IMR-90 (cell line): ENCODE data around the gene CNGB1. TPM values are rescaled to one million over a fixed set of nuclear protein-coding genes. Genes with fewer than 3 reads are reported as not detected.

Source experiments
- ATAC-seq: fragments of 200-7000 bp; cut with Tn5 transposase; 2 replicates; pipeline ENCODE4 v1.9.1; 2020; ENCODE audit warnings: low read depth, mild to moderate bottlenecking, moderate library complexity
- BruUV-seq: library from RNA; stranded (reverse); fragments of 400-500 nt; replicated peaks from 2 replicates; lab custom pipeline; 2021; lab: Mats Ljungman, UMichigan
- CTCF ChIA-PET: fragments of 300-600 bp; formaldehyde crosslinking; extraction: SDS; loops from one replicate; lab custom pipeline; 2021; ENCODE audit warnings: antibody characterized with exemption; lab: Yijun Ruan, JAX
- POLR2A ChIA-PET: fragments of 300-600 bp; sonication (Branson Sonifier 250); formaldehyde crosslinking; loops from one replicate; lab custom pipeline; 2022; ENCODE audit warnings: antibody characterized with exemption; ENCODE audit not compliant: unreplicated experiment; lab: Charles Lee
- DNase-seq: peaks from one replicate; pipeline ENCODE4 v3.0.0; 2013
- H2AFZ ChIP-seq: replicated peaks from 2 replicates; pipeline ENCODE3; 2013; ENCODE audit warnings: low read length, mild to moderate bottlenecking; ENCODE audit not compliant: poor library complexity
- H2AK5ac ChIP-seq: 2 replicates; pipeline ENCODE4 v1.6.1; 2013; ENCODE audit warnings: low read depth, low read length, inconsistent platforms
- H2AK9ac ChIP-seq: replicated peaks from 2 replicates; pipeline ENCODE3; 2013; ENCODE audit warnings: mild to moderate bottlenecking, low read depth, low read length, moderate library complexity; ENCODE audit not compliant: poor library complexity
- H2BK120ac ChIP-seq: 2 replicates; pipeline ENCODE4 v1.6.1; 2013; ENCODE audit warnings: low read depth, low read length, inconsistent platforms
- H2BK15ac ChIP-seq: 3 replicates; pipeline ENCODE4 v1.6.1; 2013; ENCODE audit warnings: low read depth, low read length, inconsistent platforms
- H2BK20ac ChIP-seq: 2 replicates; pipeline ENCODE4 v1.6.1; 2013; ENCODE audit warnings: low read depth, mild to moderate bottlenecking, inconsistent platforms, low read length, moderate library complexity
- H2BK5ac ChIP-seq: 2 replicates; pipeline ENCODE4 v1.6.1; 2013; ENCODE audit warnings: mild to moderate bottlenecking, low read depth, low read length, inconsistent platforms; ENCODE audit not compliant: poor library complexity, severe bottlenecking
- H3K14ac ChIP-seq: replicated peaks from 2 replicates; pipeline ENCODE4 v1.6.1; 2013; ENCODE audit warnings: low read depth, low read length, inconsistent platforms
- H3K18ac ChIP-seq: 2 replicates; pipeline ENCODE4 v1.6.1; 2013; ENCODE audit warnings: low read depth, low read length, control low read depth
- H3K23ac ChIP-seq: 2 replicates; pipeline ENCODE4 v1.6.1; 2013; ENCODE audit warnings: low read depth, low read length, inconsistent platforms
- H3K27ac ChIP-seq: 2 replicates; pipeline ENCODE4 v1.5.1; 2013; ENCODE audit warnings: mild to moderate bottlenecking, control low read depth, low read length; ENCODE audit not compliant: insufficient read depth
- H3K27me3 ChIP-seq: 2 replicates; pipeline ENCODE4 v1.6.1; 2013; ENCODE audit warnings: low read length; ENCODE audit not compliant: control insufficient read depth, insufficient read depth
- H3K36me3 ChIP-seq: 2 replicates; pipeline ENCODE4 v1.6.1; 2013; ENCODE audit warnings: low read length, mixed read lengths; ENCODE audit not compliant: control insufficient read depth, insufficient read depth
- H3K4ac ChIP-seq: 2 replicates; pipeline ENCODE4 v1.6.1; 2013; ENCODE audit warnings: low read depth, low read length, inconsistent platforms
- H3K4me1 ChIP-seq: 2 replicates; pipeline ENCODE4 v1.6.1; 2013; ENCODE audit warnings: low read length, mixed read lengths; ENCODE audit not compliant: control insufficient read depth, insufficient read depth
- H3K4me2 ChIP-seq: 2 replicates; pipeline ENCODE4 v1.6.1; 2013; ENCODE audit warnings: low read depth, mild to moderate bottlenecking, control low read depth, low read length, moderate library complexity
- H3K4me3 ChIP-seq: 2 replicates; pipeline ENCODE4 v1.5.1; 2013; ENCODE audit warnings: low read depth, mild to moderate bottlenecking, control low read depth, low read length, moderate library complexity; ENCODE audit not compliant: insufficient read depth
- H3K56ac ChIP-seq: 2 replicates; pipeline ENCODE4 v1.6.1; 2013; ENCODE audit warnings: low read length, inconsistent platforms; ENCODE audit not compliant: insufficient read depth; ENCODE audit errors: extremely low read depth
- H3K79me1 ChIP-seq, 2 experiments: 2 replicates each; pipeline ENCODE4 v1.6.1; 2013; ENCODE audit warnings: low read length in 2 of 2, inconsistent platforms in 1 of 2, low read depth in 1 of 2
- H3K9ac ChIP-seq: 2 replicates; pipeline ENCODE4 v1.6.1; 2013; ENCODE audit warnings: low read depth, low read length, control low read depth
- H3K9me1 ChIP-seq: 2 replicates; pipeline ENCODE4 v1.6.1; 2013; ENCODE audit warnings: low read length, inconsistent platforms; ENCODE audit not compliant: insufficient read depth
- H3K9me3 ChIP-seq: 2 replicates; pipeline ENCODE4 v1.6.1; 2013; ENCODE audit warnings: low read length; ENCODE audit not compliant: control insufficient read depth, insufficient read depth
- H4K20me1 ChIP-seq: 2 replicates; pipeline ENCODE4 v1.6.1; 2013; ENCODE audit warnings: low read length, inconsistent platforms; ENCODE audit not compliant: insufficient read depth
- H4K5ac ChIP-seq: 2 replicates; pipeline ENCODE4 v1.6.1; 2013; ENCODE audit warnings: mild to moderate bottlenecking, low read depth, low read length, control low read depth
- H4K8ac ChIP-seq, 2 experiments: 2 replicates each; pipeline ENCODE4 v1.6.1; 2013; ENCODE audit warnings: low read depth in 2 of 2, low read length in 2 of 2, control low read depth in 1 of 2, inconsistent platforms in 1 of 2
- H4K91ac ChIP-seq: 2 replicates; pipeline ENCODE4 v1.6.1; 2013; ENCODE audit warnings: low read depth, low read length, inconsistent platforms; ENCODE audit not compliant: insufficient read depth
- BHLHE40 ChIP-seq: fragments of 150-350 bp; IDR thresholded peaks from 2 replicates; pipeline ENCODE4 v1.6.1; 2016; ENCODE audit warnings: mild to moderate bottlenecking, low read depth, low read length
- CEBPB ChIP-seq: IDR thresholded peaks from 2 replicates; pipeline ENCODE4 v1.6.1; 2012; ENCODE audit warnings: low read depth, low read length, improper control_type of control experiment
- CHD1 ChIP-seq: IDR thresholded peaks from 2 replicates; pipeline ENCODE4 v1.6.1; 2012; ENCODE audit warnings: low read depth, low read length, improper control_type of control experiment
- FOS ChIP-seq: fragments of 150-350 bp; IDR thresholded peaks from 2 replicates; pipeline ENCODE4 v1.6.1; 2016; ENCODE audit warnings: low read depth, low read length
- MAFK ChIP-seq: IDR thresholded peaks from 2 replicates; pipeline ENCODE4 v1.6.1; 2012; ENCODE audit warnings: low read depth, low read length, improper control_type of control experiment
- MAZ ChIP-seq: IDR thresholded peaks from 2 replicates; pipeline ENCODE4 v1.6.1; 2012; ENCODE audit warnings: low read depth, mild to moderate bottlenecking, low read length, improper control_type of control experiment, moderate library complexity, borderline replicate concordance
- MXI1 ChIP-seq: IDR thresholded peaks from 2 replicates; pipeline ENCODE4 v1.6.1; 2012; ENCODE audit warnings: low read depth, mild to moderate bottlenecking, low read length, moderate library complexity, borderline replicate concordance
- NFE2L2 ChIP-seq: fragments of 150-350 bp; IDR thresholded peaks from 2 replicates; pipeline ENCODE4 v1.6.1; 2016; ENCODE audit warnings: low read depth, mild to moderate bottlenecking, low read length
- POLR2A ChIP-seq: IDR thresholded peaks from 2 replicates; pipeline ENCODE4 v1.6.1; 2012; ENCODE audit warnings: mild to moderate bottlenecking, low read depth, low read length
- RAD21 ChIP-seq: IDR thresholded peaks from 2 replicates; pipeline ENCODE4 v1.6.1; 2012; ENCODE audit warnings: low read length, improper control_type of control experiment
- RCOR1 ChIP-seq: IDR thresholded peaks from 2 replicates; pipeline ENCODE4 v1.6.1; 2012; ENCODE audit warnings: mild to moderate bottlenecking, low read length, improper control_type of control experiment; ENCODE audit not compliant: insufficient replicate concordance
- RFX5 ChIP-seq: IDR thresholded peaks from 2 replicates; pipeline ENCODE4 v1.8.0; 2012; ENCODE audit warnings: low read depth, mild to moderate bottlenecking, low read length, moderate library complexity
- SMC3 ChIP-seq: fragments of 150-350 bp; IDR thresholded peaks from 2 replicates; pipeline ENCODE4 v1.6.1; 2016; ENCODE audit warnings: low read depth, mild to moderate bottlenecking, antibody characterized with exemption, low read length, moderate library complexity
- WGBS, 2 experiments: methylation state at CpG; one replicate each; pipeline versions ENCODE4 v1.1.5 to v1.1.7; 2013; ENCODE audit warnings: missing lambda C conversion rate in 2 of 2; ENCODE audit not compliant: insufficient read length in 1 of 2; ENCODE audit errors: extremely low coverage in 2 of 2; 5-methylcytosine and 5-hydroxymethylcytosine counted together
- dilution Hi-C: fragments of 300-500 bp; cut with HindIII; formaldehyde crosslinking; loops from one replicate; pipeline ENCODE4 v1.14.3; 2018; ENCODE audit warnings: low sequenced_read_pairs; ENCODE audit not compliant: unreplicated experiment
- in situ Hi-C: fragments of 300-500 bp; cut with MboI; formaldehyde crosslinking; loops from 3 replicates; pipeline ENCODE4 v1.14.3; 2019; ENCODE audit warnings: low sequenced_read_pairs, inconsistent platforms, mixed read lengths
- intact Hi-C: fragments of 100-400 bp; cut with micrococcal nuclease; formaldehyde crosslinking; loops from 2 replicates; pipeline ENCODE4 v1.10.0; 2022
- polyA plus RNA-seq, 3 experiments: library from polyadenylated mRNA; depleted of rRNA; stranded (reverse); fragments of >200 nt; gene quantifications; 2 replicates each; pipeline ENCODE4 v1.2.3, GENCODE V29; 2012; ENCODE audit warnings: low replicate concordance in 1 of 3
- total RNA-seq: library from RNA; depleted of rRNA; stranded (reverse); fragments of >200 nt; gene quantifications from 2 replicates; pipeline ENCODE4 v1.2.3, GENCODE V29; 2012
- TF ChIP-seq, protein P1 (sequence below): conservative IDR thresholded peaks from 2 replicates; pipeline ENCODE4 v1.5.1; 2012; ENCODE audit warnings: mild to moderate bottlenecking, low read depth, low read length, improper control_type of control experiment
- TF ChIP-seq, protein P2 (sequence below): fragments of 150-350 bp; IDR thresholded peaks from 2 replicates; pipeline ENCODE4 v1.6.1; 2017; ENCODE audit warnings: mild to moderate bottlenecking, antibody characterized with exemption, low read length, low read depth
- TF ChIP-seq, protein P3 (sequence below): fragments of 150-350 bp; IDR thresholded peaks from 2 replicates; pipeline ENCODE4 v1.6.1; 2016; ENCODE audit warnings: low read depth, mild to moderate bottlenecking, low read length, moderate library complexity, borderline replicate concordance

Gene CNGB1
- total and polyA plus RNA-seq, 2 of the 4 experiments (the other 2 are of a cell fraction) = not detected

GRCh38 chr16:57935904-57936303 lies 35.0 kb downstream of the CNGB1 start:
- no peak overlapping the region for H4K8ac ChIP-seq
- POLR2A ChIA-PET = no interaction called here
- dilution Hi-C loops = no loop called here

More at GRCh38 chr16:57935904-57936303, 35.0 kb downstream of the CNGB1 start:
- H2AFZ ChIP-seq = no peak overlapping the region
- no peaks in the 10 kb centered on the region for H3K9me1 ChIP-seq
- no peaks in the 10 kb centered on the region for H3K4me1 ChIP-seq
- no CpG with 5 or more reads among the region's 4 CpGs for WGBS, 2 experiments
- H4K20me1 ChIP-seq = no peaks in the 10 kb centered on the region
- no peaks in the 10 kb centered on the region for H3K36me3 ChIP-seq
- no peaks in the 10 kb centered on the region for H3K79me1 ChIP-seq
- no peak overlapping the region for H3K18ac ChIP-seq
- DNase-seq (no peak), ATAC-seq (no peak)
- H3K9ac ChIP-seq = no peak overlapping the region
- no peak overlapping the region for H3K23ac ChIP-seq
- no peak overlapping the region for H2AK9ac ChIP-seq
- no peak overlapping the region for H3K4ac ChIP-seq
- no peak overlapping the region for H4K91ac ChIP-seq
- H4K5ac ChIP-seq = no peak overlapping the region
- no peak overlapping the region for H2BK20ac ChIP-seq
- H3K4me3 ChIP-seq = no peak overlapping the region
- no peak overlapping the region for H3K27ac ChIP-seq
- no peaks in the 10 kb centered on the region for H3K9me3 ChIP-seq
- H3K27me3 ChIP-seq = peaks cover 12% of the 10 kb centered on the region
- H2BK15ac ChIP-seq = no peak overlapping the region
- no TSS peak for BruUV-seq
- intact Hi-C loops = no loop called here
- TF ChIP-seq BHLHE40 (no peak), FOS (no peak), MAZ (no peak), RCOR1 (no peak), NFE2L2 (no peak), POLR2A (no peak), SMC3 (no peak), MAFK (no peak), CEBPB (no peak), MXI1 (no peak), RAD21 (no peak), CHD1 (no peak), RFX5 (no peak)
- TF ChIP-seq, protein P1, sequence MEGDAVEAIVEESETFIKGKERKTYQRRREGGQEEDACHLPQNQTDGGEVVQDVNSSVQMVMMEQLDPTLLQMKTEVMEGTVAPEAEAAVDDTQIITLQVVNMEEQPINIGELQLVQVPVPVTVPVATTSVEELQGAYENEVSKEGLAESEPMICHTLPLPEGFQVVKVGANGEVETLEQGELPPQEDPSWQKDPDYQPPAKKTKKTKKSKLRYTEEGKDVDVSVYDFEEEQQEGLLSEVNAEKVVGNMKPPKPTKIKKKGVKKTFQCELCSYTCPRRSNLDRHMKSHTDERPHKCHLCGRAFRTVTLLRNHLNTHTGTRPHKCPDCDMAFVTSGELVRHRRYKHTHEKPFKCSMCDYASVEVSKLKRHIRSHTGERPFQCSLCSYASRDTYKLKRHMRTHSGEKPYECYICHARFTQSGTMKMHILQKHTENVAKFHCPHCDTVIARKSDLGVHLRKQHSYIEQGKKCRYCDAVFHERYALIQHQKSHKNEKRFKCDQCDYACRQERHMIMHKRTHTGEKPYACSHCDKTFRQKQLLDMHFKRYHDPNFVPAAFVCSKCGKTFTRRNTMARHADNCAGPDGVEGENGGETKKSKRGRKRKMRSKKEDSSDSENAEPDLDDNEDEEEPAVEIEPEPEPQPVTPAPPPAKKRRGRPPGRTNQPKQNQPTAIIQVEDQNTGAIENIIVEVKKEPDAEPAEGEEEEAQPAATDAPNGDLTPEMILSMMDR = no peak
- TF ChIP-seq, protein P2, sequence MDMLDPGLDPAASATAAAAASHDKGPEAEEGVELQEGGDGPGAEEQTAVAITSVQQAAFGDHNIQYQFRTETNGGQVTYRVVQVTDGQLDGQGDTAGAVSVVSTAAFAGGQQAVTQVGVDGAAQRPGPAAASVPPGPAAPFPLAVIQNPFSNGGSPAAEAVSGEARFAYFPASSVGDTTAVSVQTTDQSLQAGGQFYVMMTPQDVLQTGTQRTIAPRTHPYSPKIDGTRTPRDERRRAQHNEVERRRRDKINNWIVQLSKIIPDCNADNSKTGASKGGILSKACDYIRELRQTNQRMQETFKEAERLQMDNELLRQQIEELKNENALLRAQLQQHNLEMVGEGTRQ = no peak
- TF ChIP-seq, protein P3, sequence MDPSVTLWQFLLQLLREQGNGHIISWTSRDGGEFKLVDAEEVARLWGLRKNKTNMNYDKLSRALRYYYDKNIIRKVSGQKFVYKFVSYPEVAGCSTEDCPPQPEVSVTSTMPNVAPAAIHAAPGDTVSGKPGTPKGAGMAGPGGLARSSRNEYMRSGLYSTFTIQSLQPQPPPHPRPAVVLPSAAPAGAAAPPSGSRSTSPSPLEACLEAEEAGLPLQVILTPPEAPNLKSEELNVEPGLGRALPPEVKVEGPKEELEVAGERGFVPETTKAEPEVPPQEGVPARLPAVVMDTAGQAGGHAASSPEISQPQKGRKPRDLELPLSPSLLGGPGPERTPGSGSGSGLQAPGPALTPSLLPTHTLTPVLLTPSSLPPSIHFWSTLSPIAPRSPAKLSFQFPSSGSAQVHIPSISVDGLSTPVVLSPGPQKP = no peak
- H2AK5ac ChIP-seq = no peak overlapping the region
- in situ Hi-C loops = no loop called here
- no peak overlapping the region for H3K14ac ChIP-seq
- no peak overlapping the region for H2BK120ac ChIP-seq
- CTCF ChIA-PET = no interaction called here
- no peak overlapping the region for H2BK5ac ChIP-seq
- H3K56ac ChIP-seq = no peak overlapping the region
- no peak overlapping the region for H3K4me2 ChIP-seq
